ENCODE measurements around the gene TERT.
"Not testable (repeated sequence)": the region's sequence is repeated elsewhere in the genome, so short reads cannot be mapped to it uniquely, and the experiment has no call there.

Gene TERT

DNA sequence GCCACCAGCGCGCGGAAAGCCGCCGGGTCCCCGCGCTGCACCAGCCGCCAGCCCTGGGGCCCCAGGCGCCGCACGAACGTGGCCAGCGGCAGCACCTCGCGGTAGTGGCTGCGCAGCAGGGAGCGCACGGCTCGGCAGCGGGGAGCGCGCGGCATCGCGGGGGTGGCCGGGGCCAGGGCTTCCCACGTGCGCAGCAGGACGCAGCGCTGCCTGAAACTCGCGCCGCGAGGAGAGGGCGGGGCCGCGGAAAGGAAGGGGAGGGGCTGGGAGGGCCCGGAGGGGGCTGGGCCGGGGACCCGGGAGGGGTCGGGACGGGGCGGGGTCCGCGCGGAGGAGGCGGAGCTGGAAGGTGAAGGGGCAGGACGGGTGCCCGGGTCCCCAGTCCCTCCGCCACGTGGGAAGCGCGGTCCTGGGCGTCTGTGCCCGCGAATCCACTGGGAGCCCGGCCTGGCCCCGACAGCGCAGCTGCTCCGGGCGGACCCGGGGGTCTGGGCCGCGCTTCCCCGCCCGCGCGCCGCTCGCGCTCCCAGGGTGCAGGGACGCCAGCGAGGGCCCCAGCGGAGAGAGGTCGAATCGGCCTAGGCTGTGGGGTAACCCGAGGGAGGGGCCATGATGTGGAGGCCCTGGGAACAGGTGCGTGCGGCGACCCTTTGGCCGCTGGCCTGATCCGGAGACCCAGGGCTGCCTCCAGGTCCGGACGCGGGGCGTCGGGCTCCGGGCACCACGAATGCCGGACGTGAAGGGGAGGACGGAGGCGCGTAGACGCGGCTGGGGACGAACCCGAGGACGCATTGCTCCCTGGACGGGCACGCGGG, at the start of gene TERT:
Gene TERT (minus strand): TSS at position 234 of the 815 bp plus-strand sequence. CDS start 79 bp downstream, at position 155.
- DNase-seq (ENCODE audit: low read depth, low spot score): peak; percentile 72

GRCh38 chr5:1343931-1344901, 49.3 kb upstream of the TERT start:
- DNase-seq (ENCODE audit: low read depth, low spot score): no peak

DNA sequence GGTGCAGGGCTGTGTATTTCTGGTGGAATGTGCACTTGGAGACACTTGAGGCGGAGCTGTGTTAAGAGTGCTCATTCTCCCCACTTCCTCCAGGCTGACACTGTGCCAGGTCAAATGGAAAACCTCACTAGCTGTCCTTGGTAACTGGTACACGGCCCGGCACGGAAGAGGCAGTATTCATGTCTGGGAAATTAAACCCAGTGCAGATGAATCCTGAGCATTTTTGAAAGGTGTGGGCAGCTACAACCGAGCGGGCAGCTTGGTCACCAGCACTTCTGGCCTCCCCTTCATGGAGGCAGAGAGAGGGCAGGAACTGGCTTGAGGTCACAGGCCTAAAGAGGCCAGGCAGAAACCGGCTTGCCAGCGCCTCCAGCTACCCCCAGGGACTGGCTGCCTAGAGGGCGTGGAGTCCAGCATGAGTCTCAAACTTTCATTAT, 48.5 kb upstream of the TERT start:
- no peak for DNase-seq (ENCODE audit: low read depth, low spot score)

GRCh38 chr5:1342711-1343110, 47.8 kb upstream of the TERT start:
- not testable (repeated sequence) for DNase-seq (ENCODE audit: low read depth, low spot score)

- no peak for DNase-seq (ENCODE audit: low read depth, low spot score)
Observed at GRCh38 chr5:1342268-1342667, 47.4 kb upstream of the TERT start.

- no peak for DNase-seq (ENCODE audit: low read depth, low spot score)
Observed at GRCh38 chr5:1341863-1342262, 47.0 kb upstream of the TERT start.

DNA sequence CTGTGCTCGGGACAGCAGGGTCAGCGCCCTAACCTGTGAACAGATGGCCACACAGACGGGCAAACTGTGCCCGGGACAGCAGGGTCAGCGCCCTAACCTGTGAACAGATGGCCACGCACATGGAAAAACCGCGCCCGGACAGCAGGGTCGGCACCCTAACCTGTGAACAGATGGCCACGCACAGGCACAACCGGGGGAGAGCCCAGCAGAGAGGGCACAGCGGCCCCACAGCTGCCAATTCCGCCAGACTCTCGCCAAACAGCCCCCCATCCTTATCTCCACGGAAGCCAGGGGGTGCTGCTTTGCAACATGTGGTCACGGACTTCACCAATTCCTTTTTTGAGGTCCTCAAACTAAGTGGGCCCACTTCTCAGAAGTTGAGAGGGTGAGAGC, 44.9 kb upstream of the TERT start:
- DNase-seq (ENCODE audit: low read depth, low spot score): not testable (repeated sequence)

DNA sequence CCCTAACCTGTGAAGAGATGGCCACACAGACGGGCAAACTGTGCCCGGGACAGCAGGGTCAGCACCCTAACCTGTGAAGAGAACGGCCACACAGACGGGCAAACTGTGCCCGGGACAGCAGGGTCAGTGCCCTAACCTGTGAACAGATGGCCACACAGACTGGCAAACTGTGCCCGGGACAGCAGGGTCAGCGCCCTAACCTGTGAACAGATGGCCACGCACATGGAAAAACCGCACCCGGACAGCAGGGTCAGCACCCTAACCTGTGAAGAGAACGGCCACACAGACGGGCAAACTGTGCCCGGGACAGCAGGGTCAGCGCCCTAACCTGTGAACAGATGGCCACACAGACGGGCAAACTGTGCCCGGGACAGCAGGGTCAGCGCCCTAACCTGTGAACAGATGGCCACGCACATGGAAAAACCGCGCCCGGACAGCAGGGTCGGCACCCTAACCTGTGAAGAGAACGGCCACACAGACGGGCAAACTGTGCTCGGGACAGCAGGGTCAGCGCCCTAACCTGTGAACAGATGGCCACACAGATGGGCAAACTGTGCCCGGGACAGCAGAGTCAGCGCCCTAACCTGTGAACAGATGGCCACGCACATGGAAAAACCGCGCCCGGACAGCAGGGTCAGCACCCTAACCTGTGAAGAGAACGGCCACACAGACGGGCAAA, 44.4 kb upstream of the TERT start:
- DNase-seq (ENCODE audit: low read depth, low spot score): not testable (repeated sequence)

DNA sequence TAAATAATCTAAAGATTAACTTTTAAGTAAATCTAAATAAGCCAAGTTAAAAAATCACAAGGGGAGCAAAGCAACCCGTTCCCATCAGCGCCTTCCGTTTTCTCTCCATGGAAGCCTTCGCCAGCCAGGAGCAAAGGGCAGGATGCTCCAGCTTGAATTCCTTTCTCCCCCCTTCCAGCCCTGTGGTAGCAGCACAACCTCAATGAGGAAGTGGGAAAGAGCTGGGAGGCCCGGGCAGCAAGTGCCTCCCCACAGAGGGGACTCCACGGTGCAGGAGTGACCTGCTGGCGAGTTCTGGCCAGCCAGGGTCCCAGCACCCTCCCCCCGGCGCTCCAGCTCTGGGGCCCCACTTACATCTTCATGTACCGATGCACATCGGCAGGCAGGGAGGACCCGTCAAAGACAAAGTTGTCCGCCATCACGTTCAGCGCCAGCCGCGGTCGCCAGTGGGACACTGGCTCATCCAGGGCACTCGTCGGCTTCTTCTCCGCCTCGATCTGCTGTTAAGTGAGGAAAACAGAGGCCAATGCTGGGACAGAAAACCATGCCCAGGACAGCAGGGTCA, 43.7 kb upstream of the TERT start:
- DNase-seq (ENCODE audit: low read depth, low spot score): no peak

- no peak for DNase-seq (ENCODE audit: low read depth, low spot score)
Observed at GRCh38 chr5:1338196-1338490, 43.3 kb upstream of the TERT start.

GRCh38 chr5:1337489-1338195, 42.8 kb upstream of the TERT start:
- no peak for DNase-seq (ENCODE audit: low read depth, low spot score)

DNA sequence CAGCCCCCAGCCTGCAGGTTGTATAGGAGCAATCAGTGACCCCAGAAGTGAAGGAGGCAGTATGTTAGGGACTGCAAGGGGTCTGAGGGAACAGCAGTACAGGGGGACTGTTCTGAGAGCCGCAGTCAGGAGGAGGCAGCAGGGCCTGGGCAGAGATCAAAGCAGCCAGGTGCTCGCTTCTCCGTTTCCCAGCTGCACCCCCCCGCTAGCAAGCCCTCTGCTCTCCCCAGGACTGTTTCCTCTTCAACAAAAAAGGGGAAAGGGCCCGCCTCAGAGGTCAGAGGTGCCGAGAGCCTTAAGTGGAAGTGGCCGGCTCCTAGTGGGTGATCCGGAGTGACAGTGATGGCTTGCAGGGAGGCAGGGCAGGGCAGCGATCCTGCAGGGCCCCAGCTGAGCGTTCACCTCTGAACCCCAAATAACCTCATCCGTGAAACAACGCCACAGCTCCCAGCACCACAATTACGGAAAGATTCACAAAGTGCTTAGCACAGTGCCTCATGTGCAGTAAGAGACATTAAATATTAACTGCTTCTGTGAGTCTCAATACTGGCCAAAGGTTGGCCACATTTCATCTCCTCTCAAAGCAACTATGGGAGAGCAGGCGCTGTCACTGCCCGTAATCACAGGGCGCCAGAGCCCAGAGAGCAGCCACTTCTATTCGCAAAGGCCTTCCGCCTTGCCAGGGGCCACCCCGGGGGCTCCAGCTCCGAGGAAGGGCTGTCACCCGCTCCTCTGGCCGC, 42.1 kb upstream of the TERT start:
- no peak for DNase-seq (ENCODE audit: low read depth, low spot score)

DNA sequence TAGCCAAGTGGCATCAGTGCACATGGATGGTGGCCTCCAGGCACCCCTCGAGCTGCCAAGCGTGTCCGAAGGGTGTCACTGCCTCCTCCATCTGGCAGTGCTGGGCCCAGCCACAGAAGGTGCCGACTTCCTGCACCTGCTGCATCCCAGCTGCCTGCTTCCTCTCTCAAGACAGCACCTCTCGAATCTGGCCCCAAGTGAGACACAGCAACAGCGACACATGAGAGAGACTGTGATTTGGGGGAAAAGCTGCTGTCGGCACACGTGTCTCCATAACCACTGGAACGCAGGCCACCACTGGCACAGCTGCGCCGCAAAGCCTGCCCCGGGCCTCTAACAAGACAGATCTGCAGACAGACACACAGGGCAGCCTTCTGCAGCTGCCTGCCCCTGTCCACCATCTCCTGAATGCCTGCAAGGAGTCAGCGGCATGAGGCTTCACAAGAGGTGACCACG, 41.3 kb upstream of the TERT start:
- DNase-seq (ENCODE audit: low read depth, low spot score): no peak

DNA sequence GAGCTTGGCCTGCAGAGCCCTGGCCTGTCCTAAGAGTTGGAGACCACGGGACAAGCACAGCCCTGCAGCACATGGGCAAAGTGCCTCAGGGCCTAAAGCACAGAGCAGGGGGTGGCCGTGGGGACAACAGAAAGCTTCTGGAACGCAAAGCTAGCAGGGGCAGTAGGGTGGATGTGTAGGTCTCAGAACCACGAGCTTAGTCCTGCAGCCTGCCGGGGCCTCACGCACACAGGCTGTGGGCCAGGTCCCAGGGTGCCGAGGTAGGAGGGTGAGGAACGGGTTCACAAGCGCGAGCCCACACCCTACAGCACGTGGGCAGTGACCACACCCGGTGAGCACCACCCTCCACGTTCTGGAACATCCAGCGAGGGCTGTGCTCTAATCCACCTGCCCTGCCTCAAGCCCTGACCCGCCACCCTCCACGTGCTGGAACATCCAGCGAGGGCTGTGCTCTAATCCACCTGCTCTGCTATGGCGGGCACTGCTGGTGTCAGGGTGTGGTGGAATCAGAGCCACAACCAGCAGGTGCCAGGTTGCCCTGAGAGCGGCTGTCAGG, 40.8 kb upstream of the TERT start:
- DNase-seq (ENCODE audit: low read depth, low spot score): no peak

DNA sequence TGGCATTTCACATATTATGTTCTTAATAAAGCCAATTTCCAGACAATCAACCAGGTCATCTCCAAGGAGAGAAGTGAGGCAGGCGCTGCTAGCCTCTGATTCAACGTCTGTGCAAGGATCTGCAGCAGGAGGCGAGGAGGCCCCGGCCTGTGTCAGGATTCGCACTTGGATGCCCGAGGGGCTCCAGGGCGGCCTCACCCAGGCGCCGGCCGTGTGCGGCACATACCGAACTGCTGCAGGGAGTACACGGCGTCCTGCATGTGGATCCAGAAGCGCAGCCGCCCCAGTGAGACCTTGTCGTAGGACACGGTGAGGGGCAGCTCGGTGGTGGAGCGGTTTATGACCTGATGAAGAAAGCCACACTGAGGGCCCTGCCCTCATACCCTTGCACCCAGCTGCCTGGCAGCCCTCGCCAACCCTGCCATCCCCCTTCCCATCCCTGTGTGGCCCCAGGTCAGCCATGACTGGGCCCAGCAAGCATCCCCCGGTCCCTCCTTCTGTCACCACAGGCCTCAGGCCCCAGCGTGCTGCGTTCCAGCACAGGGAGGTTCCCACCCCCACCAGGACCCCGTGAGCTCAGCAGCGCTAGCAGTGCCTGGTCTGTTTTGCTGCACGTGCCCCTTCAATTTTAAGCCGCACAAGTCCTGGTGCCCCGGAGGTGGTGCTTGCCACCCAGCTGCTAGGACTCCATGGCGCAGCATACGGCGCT, 40.1 kb upstream of the TERT start:
- DNase-seq (ENCODE audit: low read depth, low spot score): no peak

DNA sequence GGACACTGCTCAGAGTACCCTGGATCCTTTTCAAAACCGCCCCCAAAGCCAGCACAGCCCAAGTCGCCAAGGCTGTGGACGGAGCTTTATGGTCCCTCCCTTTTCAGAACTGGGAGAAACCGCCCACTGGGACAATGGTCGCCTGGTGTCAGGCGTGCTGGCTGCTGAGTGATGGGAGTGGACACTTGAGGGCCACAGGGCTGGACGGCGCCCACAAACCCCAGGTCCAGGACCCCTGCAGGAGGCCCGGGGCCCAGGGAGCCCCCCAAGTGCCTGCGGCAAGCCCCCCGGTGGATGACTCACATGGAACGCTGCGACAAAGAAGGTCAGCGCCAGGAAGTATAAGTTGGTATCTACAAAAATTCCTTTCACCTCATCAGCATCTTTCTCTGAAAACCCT, 39.1 kb upstream of the TERT start:
- DNase-seq (ENCODE audit: low read depth, low spot score): no peak

DNA sequence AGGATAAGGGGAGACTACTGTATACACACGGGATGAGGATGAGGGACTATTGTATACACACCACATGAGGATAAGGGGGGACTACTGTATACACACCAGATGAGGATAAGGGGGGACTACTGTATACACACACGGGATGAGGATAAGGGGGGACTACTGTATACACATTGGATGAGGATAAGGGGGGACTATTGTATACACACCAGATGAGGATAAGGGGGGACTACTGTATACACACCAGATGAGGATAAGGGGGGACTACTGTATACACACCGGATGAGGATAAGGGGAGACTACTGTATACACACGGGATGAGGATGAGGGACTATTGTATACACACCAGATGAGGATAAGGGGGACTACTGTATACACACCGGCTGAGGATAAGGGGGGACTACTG, 38.4 kb upstream of the TERT start:
- not testable (repeated sequence) for DNase-seq (ENCODE audit: low read depth, low spot score)

DNA sequence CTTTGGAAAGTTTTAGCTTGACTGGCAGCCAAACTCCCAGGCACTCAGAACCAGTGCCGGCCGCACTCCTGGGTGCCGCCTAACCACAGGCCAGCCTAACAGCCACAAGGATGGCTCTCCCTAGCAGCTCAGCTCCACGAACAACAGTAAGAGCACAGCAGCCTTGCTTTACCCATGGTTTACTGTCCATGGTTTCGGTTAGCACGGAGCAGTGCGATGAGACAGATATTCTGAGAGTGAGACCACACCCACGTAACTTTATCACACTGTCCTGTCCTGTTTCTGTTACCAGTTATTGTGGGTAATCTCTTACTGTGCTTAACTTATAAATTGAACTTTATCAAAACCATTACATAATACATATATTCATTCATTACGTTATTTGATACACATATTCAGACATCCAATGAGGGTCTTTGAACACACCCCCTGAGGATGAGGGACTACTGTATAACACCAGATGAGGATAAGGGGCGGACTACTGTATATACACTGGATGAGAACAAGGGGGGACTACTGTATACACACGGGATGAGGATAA, 37.7 kb upstream of the TERT start:
- DNase-seq (ENCODE audit: low read depth, low spot score): no peak

GRCh38 chr5:1331861-1332405, 37.1 kb upstream of the TERT start:
- no peak for DNase-seq (ENCODE audit: low read depth, low spot score)

All from activated naive CD8-positive, alpha-beta T cell treated with anti-CD3 and anti-CD28 coated beads, Interleukin-2, amount 50 U/mL, for 16 hours (primary cell).